ENCODE results near the gene COX8A. TPM values are rescaled to one million over a fixed set of nuclear protein-coding genes. Genes with fewer than 3 reads are reported as not detected.

Gene COX8A
- total RNA-seq, 1 experiment from 2014 or later = 448 TPM

- H3K27ac Mint-ChIP-seq (ENCODE audit: unreplicated experiment) = no peak overlapping the region
- H3K4me3 Mint-ChIP-seq (ENCODE audit: unreplicated experiment) = no peak overlapping the region
- POLR2A ChIA-PET = no interaction called here
- Histone ChIP-seq H3K36me3 (ENCODE audit: control insufficient read depth, insufficient read depth, low read length) (peaks cover 8% of the 10 kb centered on the region), H3K4me1 (no peaks in the 10 kb centered on the region), H3K4me3 (ENCODE audit: low read depth, low read length) (no peak overlapping the region), H3K27me3 (replicated peaks; ENCODE audit: control insufficient read depth, insufficient read depth, low read length) (no peaks in the 10 kb centered on the region), H3K9me3 (no peaks in the 10 kb centered on the region)
- intact Hi-C loops (cut with micrococcal nuclease; ENCODE audit: unreplicated experiment) = no loop called here
- CTCF ChIA-PET = no interaction called here
- H3K9me3 Mint-ChIP-seq (ENCODE audit: unreplicated experiment) = no peaks in the 10 kb centered on the region
- no TSS peak for BruUV-seq (replicated peaks)
- TF ChIP-seq CTCF (IDR thresholded peaks at IDR 0.05; ENCODE audit: insufficient read depth in 1 of 2, low read depth in 1 of 2, low read length in 1 of 2, severe bottlenecking in 1 of 2, unreplicated experiment in 1 of 2) = no peak
- H3K4me1 Mint-ChIP-seq (ENCODE audit: low read depth, unreplicated experiment) = no peaks in the 10 kb centered on the region
- DNase-seq = no peak
- no peaks in the 10 kb centered on the region for H3K27me3 Mint-ChIP-seq (ENCODE audit: insufficient read depth, unreplicated experiment)
- peaks cover 89% of the 10 kb centered on the region for H3K36me3 Mint-ChIP-seq (ENCODE audit: insufficient read depth, unreplicated experiment)
Observed at GRCh38 chr11:63993100-63993499, 18.7 kb downstream of the COX8A start.

GRCh38 chr11:63993993-63994392, 19.6 kb downstream of the COX8A start:
- Histone ChIP-seq H3K4me1 (no peaks in the 10 kb centered on the region), H3K36me3 (ENCODE audit: control insufficient read depth, insufficient read depth, low read length) (peaks cover 6% of the 10 kb centered on the region), H3K9me3 (no peaks in the 10 kb centered on the region), H3K27me3 (replicated peaks; ENCODE audit: control insufficient read depth, insufficient read depth, low read length) (no peaks in the 10 kb centered on the region), H3K4me3 (ENCODE audit: low read depth, low read length) (no peak overlapping the region)
- H3K27ac Mint-ChIP-seq (ENCODE audit: unreplicated experiment) = no peak overlapping the region
- DNase-seq = no peak
- no peaks in the 10 kb centered on the region for H3K4me1 Mint-ChIP-seq (ENCODE audit: low read depth, unreplicated experiment)
- no peaks in the 10 kb centered on the region for H3K9me3 Mint-ChIP-seq (ENCODE audit: unreplicated experiment)
- no peak overlapping the region for H3K4me3 Mint-ChIP-seq (ENCODE audit: unreplicated experiment)
- BruUV-seq (replicated peaks) = no TSS peak
- ChIA-PET CTCF (no interaction called here), POLR2A (no interaction called here)
- H3K27me3 Mint-ChIP-seq (ENCODE audit: insufficient read depth, unreplicated experiment) = no peaks in the 10 kb centered on the region
- intact Hi-C loops (cut with micrococcal nuclease; ENCODE audit: unreplicated experiment) = no loop called here
- peaks cover 88% of the 10 kb centered on the region for H3K36me3 Mint-ChIP-seq (ENCODE audit: insufficient read depth, unreplicated experiment)
- no peak for TF ChIP-seq CTCF (IDR thresholded peaks at IDR 0.05; ENCODE audit: insufficient read depth in 1 of 2, low read depth in 1 of 2, low read length in 1 of 2, severe bottlenecking in 1 of 2, unreplicated experiment in 1 of 2)

- no TSS peak for BruUV-seq (replicated peaks)
- no peaks in the 10 kb centered on the region for H3K27me3 Mint-ChIP-seq (ENCODE audit: insufficient read depth, unreplicated experiment)
- no peaks in the 10 kb centered on the region for H3K9me3 ChIP-seq
- peaks cover 4% of the 10 kb centered on the region; the same call in 1 of the 2 replicates for H3K36me3 ChIP-seq (ENCODE audit: control insufficient read depth, insufficient read depth, low read length)
- DNase-seq = no peak
- ChIA-PET POLR2A (no interaction called here), CTCF (no interaction called here)
- H3K36me3 Mint-ChIP-seq (ENCODE audit: insufficient read depth, unreplicated experiment) = peaks cover 76% of the 10 kb centered on the region
- H3K4me3 Mint-ChIP-seq (ENCODE audit: unreplicated experiment) = no peak overlapping the region
- no peaks in the 10 kb centered on the region for H3K27me3 ChIP-seq (replicated peaks; ENCODE audit: control insufficient read depth, insufficient read depth, low read length)
- H3K9me3 Mint-ChIP-seq (ENCODE audit: unreplicated experiment) = no peaks in the 10 kb centered on the region
- no peak for TF ChIP-seq CTCF (IDR thresholded peaks at IDR 0.05; ENCODE audit: insufficient read depth in 1 of 2, low read depth in 1 of 2, low read length in 1 of 2, severe bottlenecking in 1 of 2, unreplicated experiment in 1 of 2)
- no peaks in the 10 kb centered on the region for H3K4me1 Mint-ChIP-seq (ENCODE audit: low read depth, unreplicated experiment)
- no peak overlapping the region for H3K27ac Mint-ChIP-seq (ENCODE audit: unreplicated experiment)
- no peaks in the 10 kb centered on the region for H3K4me1 ChIP-seq
- H3K4me3 ChIP-seq (ENCODE audit: low read depth, low read length) = no peak overlapping the region
- intact Hi-C loops (cut with micrococcal nuclease; ENCODE audit: unreplicated experiment) = no loop called here
Observed at GRCh38 chr11:63996512-63996911, 22.1 kb downstream of the COX8A start.
